ENCODE measurements around the gene SLC17A5. TPM values are rescaled to one million over a fixed set of nuclear protein-coding genes. Genes with fewer than 3 reads are reported as not detected.

Gene SLC17A5
- total and polyA plus RNA-seq, 10 of the 15 experiments (the other 5 are each of a cell fraction or from before 2014, with no cell fraction given) = 2.3 to 7.2 (median 5.0) TPM

DNA sequence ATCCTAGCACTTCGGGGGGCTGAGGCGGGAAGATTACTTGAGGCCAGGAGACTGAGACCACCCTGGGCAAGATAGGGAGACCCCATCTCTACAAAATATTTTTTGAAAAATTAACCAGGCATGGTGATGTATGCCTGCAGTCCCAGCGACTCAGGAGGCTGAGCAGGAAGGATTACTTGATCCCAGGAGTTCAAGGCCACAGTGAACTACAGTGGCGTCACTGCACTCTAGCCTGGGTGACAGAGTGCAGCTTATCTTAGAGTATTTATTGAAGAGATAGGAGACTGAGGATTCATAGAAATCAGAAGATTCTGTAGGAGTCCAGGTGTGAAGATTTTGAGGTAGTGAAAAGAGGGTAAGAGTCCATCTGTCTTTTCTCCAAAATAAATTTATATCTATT lies 45.0 kb downstream of the SLC17A5 start:
- ChIA-PET SMC1A (ENCODE audit: uncharacterized antibody, unreplicated experiment) (interaction anchor here (1.1 to 6.1 kb wide), 7 partner anchors 47 to 280 kb away, joined by 3 to 50 read pairs (median 4); no protein-coding TSS in a partner anchor), CTCF (interaction anchor here (0.7 to 8.3 kb wide), 6 partner anchors 22 to 220 kb away, joined by 3 to 127 read pairs (median 4); no protein-coding TSS in a partner anchor), RAD21 (ENCODE audit: unreplicated experiment) (interaction anchor here (0.5 to 1.0 kb wide), 3 partner anchors 28 to 404 kb away, joined by 3 read pairs; no protein-coding TSS in a partner anchor), POLR2A (interaction anchor here (0.8 to 1.0 kb wide), 4 partner anchors 23 to 92 kb away, joined by 3 to 4 read pairs (median 3); partner anchors contain the start of gene EEF1A1)
- TF ChIP-seq RAD51 (IDR thresholded peaks at IDR 0.05) (no peak), PKNOX1 (IDR thresholded peaks at IDR 0.05) (no peak), NKRF (conservative IDR thresholded peaks at IDR 0.05) (no peak), SMARCA5 (IDR thresholded peaks at IDR 0.05) (no peak), WRNIP1 (IDR thresholded peaks at IDR 0.05; ENCODE audit: borderline replicate concordance, low read depth, low read length) (no peak), BMI1 (IDR thresholded peaks at IDR 0.05; ENCODE audit: borderline replicate concordance) (no peak), ZNF217 (IDR thresholded peaks at IDR 0.05) (no peak), TCF7 (IDR thresholded peaks at IDR 0.05; ENCODE audit: borderline replicate concordance) (no peak), BHLHE40 (IDR thresholded peaks at IDR 0.05; ENCODE audit: borderline replicate concordance in 1 of 2, low read depth in 2 of 2, low read length in 1 of 2) (no peak), RBBP5 (conservative IDR thresholded peaks at IDR 0.05) (no peak), TCF3 (IDR thresholded peaks at IDR 0.05; ENCODE audit: borderline replicate concordance, insufficient read depth, low read depth, low read length) (no peak), NFYA (IDR thresholded peaks at IDR 0.05; ENCODE audit: borderline replicate concordance, low read depth, low read length) (no peak), PAX8 (IDR thresholded peaks at IDR 0.05) (no peak), NFIC (IDR thresholded peaks at IDR 0.05; ENCODE audit: low read depth, low read length) (no peak), KAT2A (conservative IDR thresholded peaks at IDR 0.05; ENCODE audit: control insufficient read depth, low read depth, low read length) (no peak), IRF4 (IDR thresholded peaks at IDR 0.05; ENCODE audit: low read depth, low read length) (no peak), JUNB (IDR thresholded peaks at IDR 0.05) (no peak)
- TF ChIP-seq, protein P1, sequence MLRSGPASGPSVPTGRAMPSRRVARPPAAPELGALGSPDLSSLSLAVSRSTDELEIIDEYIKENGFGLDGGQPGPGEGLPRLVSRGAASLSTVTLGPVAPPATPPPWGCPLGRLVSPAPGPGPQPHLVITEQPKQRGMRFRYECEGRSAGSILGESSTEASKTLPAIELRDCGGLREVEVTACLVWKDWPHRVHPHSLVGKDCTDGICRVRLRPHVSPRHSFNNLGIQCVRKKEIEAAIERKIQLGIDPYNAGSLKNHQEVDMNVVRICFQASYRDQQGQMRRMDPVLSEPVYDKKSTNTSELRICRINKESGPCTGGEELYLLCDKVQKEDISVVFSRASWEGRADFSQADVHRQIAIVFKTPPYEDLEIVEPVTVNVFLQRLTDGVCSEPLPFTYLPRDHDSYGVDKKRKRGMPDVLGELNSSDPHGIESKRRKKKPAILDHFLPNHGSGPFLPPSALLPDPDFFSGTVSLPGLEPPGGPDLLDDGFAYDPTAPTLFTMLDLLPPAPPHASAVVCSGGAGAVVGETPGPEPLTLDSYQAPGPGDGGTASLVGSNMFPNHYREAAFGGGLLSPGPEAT (IDR thresholded peaks at IDR 0.05; ENCODE audit: low read depth) = no peak
- TF ChIP-seq, protein P2, sequence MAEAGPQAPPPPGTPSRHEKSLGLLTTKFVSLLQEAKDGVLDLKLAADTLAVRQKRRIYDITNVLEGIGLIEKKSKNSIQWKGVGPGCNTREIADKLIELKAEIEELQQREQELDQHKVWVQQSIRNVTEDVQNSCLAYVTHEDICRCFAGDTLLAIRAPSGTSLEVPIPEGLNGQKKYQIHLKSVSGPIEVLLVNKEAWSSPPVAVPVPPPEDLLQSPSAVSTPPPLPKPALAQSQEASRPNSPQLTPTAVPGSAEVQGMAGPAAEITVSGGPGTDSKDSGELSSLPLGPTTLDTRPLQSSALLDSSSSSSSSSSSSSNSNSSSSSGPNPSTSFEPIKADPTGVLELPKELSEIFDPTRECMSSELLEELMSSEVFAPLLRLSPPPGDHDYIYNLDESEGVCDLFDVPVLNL (IDR thresholded peaks at IDR 0.05; ENCODE audit: low read depth, low read length) = no peak
- intact Hi-C loops (cut with micrococcal nuclease; ENCODE audit: unreplicated experiment) (no loop called here), in situ Hi-C loops (cut with MboI) (loop anchor here (25.0 kb wide), 1 partner anchor 96 kb away; the partner anchor contains the start of gene EEF1A1)
- Histone ChIP-seq H3K79me2 (ENCODE audit: control insufficient read depth, insufficient read depth, low read length) (no peaks in the 10 kb centered on the region; the same call in 1 of the 2 replicates), H2AFZ (ENCODE audit: control insufficient read depth, low read depth, low read length) (no peak overlapping the region), H3K9ac (ENCODE audit: control insufficient read depth, insufficient read depth, low read length) (no peak overlapping the region), H3K27ac (ENCODE audit: control insufficient read depth, insufficient read depth) (no peak overlapping the region), H4K20me1 (ENCODE audit: control insufficient read depth, insufficient read depth) (no peaks in the 10 kb centered on the region), H3K36me3 (ENCODE audit: control insufficient read depth in 2 of 2, insufficient read depth in 2 of 2, low read length in 1 of 2) (no peaks in the 10 kb centered on the region; a peak in 1 of 4 replicates), H3K4me2 (ENCODE audit: control insufficient read depth, insufficient read depth) (no peak overlapping the region), H3K4me3 (no peak overlapping the region), H3K9me3 (replicated peaks; ENCODE audit: control insufficient read depth, insufficient read depth, low read length) (no peaks in the 10 kb centered on the region), H3K27me3 (replicated peaks in 1 of 2; ENCODE audit: control insufficient read depth in 2 of 2, insufficient read depth in 2 of 2, low read length in 1 of 2) (no peaks in the 10 kb centered on the region), H3K4me1 (ENCODE audit: control insufficient read depth, insufficient read depth, low read length) (no peaks in the 10 kb centered on the region)
- no peak for DNase-seq (ENCODE audit: low read depth, low spot score)
- FAIRE-seq = no peak
- WGBS (ENCODE audit: insufficient coverage, insufficient replicate concordance, low lambda C conversion rate, missing lambda C conversion rate) = 73% methylated on average over 4 of the region's 4 CpGs
- BruUV-seq (replicated peaks) = no TSS peak
- ATAC-seq = no peak
